ENCODE measurements around the gene SMIM36. TPM values are rescaled to one million over a fixed set of nuclear protein-coding genes. Genes with fewer than 3 reads are reported as not detected.

SMIM36 gene
- total RNA-seq = not detected in 2 replicates

GRCh38 chr17:55510986-55511721, at the start of gene SMIM36:
SMIM36 (minus strand) TSS chr17:55511452.

GRCh38 chr17:55421179-55421934, 89.9 kb downstream of the SMIM36 start, which contains the start of gene MMD:
MMD (minus strand) TSS chr17:55421835; CDS start chr17:55421695, 140 bp downstream.

Other genes with a start within 250 kb of the SMIM36 start
- gene HLF, start 246.5 kb downstream of the SMIM36 start, total RNA-seq = 3.7 and 4.8 TPM in 2 replicates
- gene MMD, start 89.6 kb downstream of the SMIM36 start, total RNA-seq = 4.0 and 5.8 TPM in 2 replicates
- gene TMEM100, start 211.4 kb upstream of the SMIM36 start, total RNA-seq = 0.25 and 1.2 TPM in 2 replicates
- gene PCTP, start 239.6 kb upstream of the SMIM36 start, total RNA-seq = 11.8 and 12.4 TPM in 2 replicates

Data from aortic smooth muscle cell (primary cell).